ENCODE measurements around the gene TBC1D22A.

GRCh38 chr22:47157093-47157420 is 394.6 kb downstream of the TBC1D22A start:
- TF ChIP-seq CTCF (IDR thresholded peaks at IDR 0.05) (no peak), EP300 (IDR thresholded peaks at IDR 0.05) (no peak), POLR2A (IDR thresholded peaks at IDR 0.05) (no peak), POLR2AphosphoS5 (IDR thresholded peaks at IDR 0.05) (no peak)
